ENCODE data around the gene LEKR1.
"Not testable (repeated sequence)": the region's sequence is repeated elsewhere in the genome, so short reads cannot be mapped to it uniquely, and the experiment has no call there.

The LEKR1 gene

DNA sequence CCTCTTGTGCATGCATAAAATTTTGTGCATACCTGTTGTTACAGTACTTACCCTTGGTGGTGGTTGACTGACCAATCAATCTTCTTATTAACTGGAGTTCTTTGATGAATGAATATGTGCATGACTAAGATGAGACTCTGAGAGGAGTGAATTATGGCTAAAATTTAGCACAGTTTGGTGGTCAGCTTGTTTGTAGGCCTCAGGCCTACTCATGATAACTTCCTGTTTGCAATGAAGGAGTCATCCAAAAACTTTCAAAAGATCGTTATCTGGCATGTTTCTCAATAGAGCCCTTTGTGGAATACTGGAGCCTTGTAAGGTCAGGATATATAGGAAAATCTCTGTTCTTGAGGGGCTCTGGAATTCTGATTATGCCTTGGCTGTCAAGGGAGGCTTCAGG lies 66.5 kb downstream of the LEKR1 start:
- CTCF ChIA-PET = no interaction called here
- POLR2A ChIA-PET = no interaction called here
- TF ChIP-seq CTCF (IDR thresholded peaks at IDR 0.05; ENCODE audit: control extremely low read depth, extremely low read depth, low read depth, missing control alignments) = no peak
- DNase-seq (ENCODE audit: extremely low spot score) = no peak

DNA sequence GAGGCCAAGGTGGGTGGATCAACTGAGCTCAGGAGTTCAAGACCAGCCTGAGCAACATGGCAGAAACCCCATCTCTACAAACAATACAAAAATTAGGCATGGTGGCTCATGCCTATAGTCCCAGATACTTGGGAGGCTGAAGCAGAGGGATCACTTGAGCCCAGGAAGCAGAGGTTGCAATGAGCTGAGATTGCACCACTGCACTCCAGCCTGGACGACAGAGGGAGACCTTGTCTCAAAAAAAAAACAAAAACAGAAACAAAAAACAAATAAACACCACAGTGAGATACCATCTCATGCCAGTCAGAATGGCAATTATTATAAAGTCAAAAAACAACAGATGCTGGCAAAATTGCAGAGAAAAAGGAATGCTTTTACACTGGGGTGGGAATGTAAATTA lies 69.2 kb downstream of the LEKR1 start:
- CTCF ChIA-PET; DNase-seq (ENCODE audit: extremely low spot score); POLR2A ChIA-PET: not testable (repeated sequence)

GRCh38 chr3:156897851-156898250 lies 71.7 kb downstream of the LEKR1 start:
- POLR2A ChIA-PET; DNase-seq (ENCODE audit: extremely low spot score): not testable (repeated sequence)
- CTCF ChIA-PET = interaction anchor here (1.2 to 3.0 kb wide), 3 partner anchors 9 to 11 kb away, joined by 3 to 14 read pairs (median 10); no protein-coding TSS in a partner anchor

GRCh38 chr3:156898296-156898880 lies 72.2 kb downstream of the LEKR1 start:
- CTCF ChIA-PET = interaction anchor here (0.6 to 3.0 kb wide), 5 partner anchors 8 to 95 kb away, joined by 3 to 14 read pairs (median 4); no protein-coding TSS in a partner anchor
- POLR2A ChIA-PET = no interaction called here
- no peak for DNase-seq (ENCODE audit: extremely low spot score)
- no peak for TF ChIP-seq CTCF (IDR thresholded peaks at IDR 0.05; ENCODE audit: control extremely low read depth, extremely low read depth, low read depth, missing control alignments)

DNA sequence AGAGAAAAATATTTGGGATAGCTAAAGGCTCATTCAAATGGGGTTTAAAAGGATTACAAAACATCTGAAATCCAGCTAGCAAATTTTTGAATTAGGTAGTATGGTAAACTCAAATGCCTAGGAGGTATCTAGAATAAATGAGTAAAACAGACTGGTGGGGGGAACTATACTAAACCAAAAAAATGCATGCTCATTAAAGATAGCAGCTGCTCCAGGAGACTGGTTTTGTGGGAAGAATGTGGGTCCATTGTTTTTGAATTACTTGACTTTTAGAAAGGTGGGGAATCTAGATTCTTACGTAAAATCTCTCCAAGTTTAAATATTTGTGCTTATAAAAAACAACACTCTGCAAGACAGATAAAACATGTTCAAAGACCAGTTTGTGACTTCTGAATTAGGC lies 73.8 kb downstream of the LEKR1 start:
- no peak for TF ChIP-seq CTCF (IDR thresholded peaks at IDR 0.05; ENCODE audit: control extremely low read depth, extremely low read depth, low read depth, missing control alignments)
- POLR2A ChIA-PET = no interaction called here
- DNase-seq (ENCODE audit: extremely low spot score) = no peak
- CTCF ChIA-PET = interaction anchor here (1.7 to 3.0 kb wide), 3 partner anchors 9 to 14 kb away, joined by 4 to 14 read pairs (median 10); no protein-coding TSS in a partner anchor

DNA sequence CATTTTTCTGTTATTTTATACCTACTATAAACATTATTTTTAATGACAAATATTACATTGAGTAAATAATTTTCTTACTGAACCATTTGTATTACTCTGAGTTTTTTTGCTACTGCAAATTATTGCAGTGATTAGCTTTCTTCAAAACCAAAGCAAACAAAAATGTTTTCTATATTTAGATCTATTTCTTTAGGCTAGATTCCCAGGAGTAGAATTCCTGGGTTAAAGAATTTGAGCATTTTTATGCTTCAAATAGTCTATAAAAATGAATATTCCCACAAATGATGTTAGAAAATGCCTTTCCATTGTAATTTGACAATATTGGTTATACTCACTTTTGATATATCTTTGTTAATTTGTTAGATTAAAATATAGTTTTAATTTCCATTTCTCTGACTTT lies 76.8 kb downstream of the LEKR1 start:
- ChIA-PET CTCF (interaction anchor here (1.1 to 2.3 kb wide), 3 partner anchors 9 to 18 kb away, joined by 4 to 7 read pairs (median 4); no protein-coding TSS in a partner anchor), POLR2A (no interaction called here)
- TF ChIP-seq CTCF (IDR thresholded peaks at IDR 0.05; ENCODE audit: control extremely low read depth, extremely low read depth, low read depth, missing control alignments) = no peak
- DNase-seq (ENCODE audit: extremely low spot score) = no peak

DNA sequence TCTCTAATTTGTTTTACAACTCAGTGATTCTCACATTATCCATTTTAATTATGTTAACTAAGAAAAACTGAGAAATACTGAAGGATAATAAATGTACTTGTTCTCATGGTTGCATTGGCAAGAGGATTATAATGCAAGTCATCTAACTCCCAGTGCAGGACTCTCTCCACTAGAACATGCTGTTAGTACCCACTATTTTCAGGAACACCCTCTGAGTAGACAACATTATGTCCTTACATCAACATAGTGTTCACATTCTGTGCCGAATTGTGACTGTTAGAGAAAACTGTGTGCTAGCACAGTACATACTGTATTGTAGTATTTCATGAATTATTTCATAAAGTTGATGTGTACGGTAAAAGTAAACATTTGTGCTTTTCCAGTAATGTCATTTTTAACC lies 80.1 kb downstream of the LEKR1 start:
- TF ChIP-seq CTCF (IDR thresholded peaks at IDR 0.05; ENCODE audit: control extremely low read depth, extremely low read depth, low read depth, missing control alignments) = no peak
- ChIA-PET CTCF (interaction anchor here (1.1 kb wide), 1 partner anchor 8 kb away, joined by 3 read pairs; no protein-coding TSS in a partner anchor), POLR2A (no interaction called here)
- no peak for DNase-seq (ENCODE audit: extremely low spot score)

- DNase-seq (ENCODE audit: extremely low spot score) = no peak
- ChIA-PET CTCF (interaction anchor here (1.0 to 2.1 kb wide), 4 partner anchors 9 to 16 kb away, joined by 3 to 10 read pairs (median 6); no protein-coding TSS in a partner anchor), POLR2A (no interaction called here)
- no peak for TF ChIP-seq CTCF (IDR thresholded peaks at IDR 0.05; ENCODE audit: control extremely low read depth, extremely low read depth, low read depth, missing control alignments)
Measured at GRCh38 chr3:156908398-156908797, 82.2 kb downstream of the LEKR1 start.
